GM18499 (cell line): ENCODE data around the gene FAT2.

Experiments used
- ATAC-seq: cut with Tn5 transposase; IDR thresholded peaks from one replicate; pipeline ENCODE4 v1.9.1; 2021; ENCODE audit warnings: moderate number of reproducible peaks; ENCODE audit not compliant: insufficient read depth, unreplicated experiment

The FAT2 gene

GRCh38 chr5:151557951-151558350 is 33.2 kb downstream of the FAT2 start:
- ATAC-seq, result no peak

DNA sequence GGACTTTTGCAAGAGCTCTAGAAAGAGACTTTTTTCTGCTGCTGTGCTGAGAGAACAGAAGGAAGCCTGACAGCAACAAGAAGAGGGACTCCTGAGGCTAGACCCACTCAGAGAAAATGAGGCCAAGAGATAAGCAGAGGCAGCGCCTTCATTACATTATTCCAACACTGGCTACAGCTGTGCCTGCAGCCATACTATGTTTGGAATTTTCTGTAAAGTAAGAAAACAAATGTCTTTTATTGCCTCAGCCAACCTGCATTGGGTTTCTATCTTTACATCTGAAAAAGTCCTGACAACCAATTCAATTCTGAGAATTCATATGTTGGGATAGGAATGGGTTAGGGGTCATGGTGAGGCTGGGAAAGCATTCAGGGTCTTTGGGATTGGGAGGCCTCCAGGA is 33.7 kb downstream of the FAT2 start:
- ATAC-seq, result no peak

GRCh38 chr5:151556806-151557205 is 34.3 kb downstream of the FAT2 start:
- no peak for ATAC-seq

DNA sequence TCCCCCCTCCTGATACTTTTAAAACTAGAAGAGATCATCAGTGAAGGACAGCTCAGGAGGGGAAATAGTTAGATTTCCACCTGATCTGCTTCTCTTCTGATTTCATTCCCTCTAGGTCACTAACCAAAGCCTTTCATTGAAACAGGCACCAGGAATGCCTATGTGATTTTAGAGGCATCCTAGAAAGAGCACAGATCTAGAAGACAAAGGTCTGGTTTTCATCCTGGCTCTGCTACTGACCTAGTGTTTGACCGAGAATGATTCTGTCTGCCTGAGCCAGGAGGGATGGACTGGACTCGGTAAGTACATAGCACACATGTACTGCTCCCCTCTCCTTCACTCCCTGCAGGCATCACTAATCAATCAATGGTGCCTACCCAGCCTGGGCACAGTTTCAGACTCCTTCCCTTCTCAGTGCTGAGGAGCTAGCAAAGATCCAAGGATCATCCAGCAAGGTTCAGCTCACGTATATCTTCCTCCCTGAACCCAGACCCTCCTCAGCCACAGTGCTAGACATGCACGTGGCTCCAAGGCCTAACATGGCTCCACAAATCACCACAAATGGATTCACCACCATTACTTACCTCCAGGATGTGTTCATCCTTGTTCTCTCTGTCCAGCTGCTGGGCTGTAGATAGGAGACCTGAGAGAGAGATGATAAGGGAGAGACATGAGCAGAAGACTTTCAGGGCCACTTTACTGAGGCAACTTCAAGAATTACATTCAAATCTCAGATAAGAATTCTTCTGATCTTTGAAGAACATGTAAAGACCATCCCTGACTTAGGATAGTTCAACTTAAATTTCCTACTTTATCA is 35.2 kb downstream of the FAT2 start:
- ATAC-seq, result no peak

- no peak for ATAC-seq
Measured at GRCh38 chr5:151553695-151554094, 37.4 kb downstream of the FAT2 start.

GRCh38 chr5:151553130-151553670 is 37.9 kb downstream of the FAT2 start:
- no peak for ATAC-seq

GRCh38 chr5:151551985-151552384 is 39.1 kb downstream of the FAT2 start:
- no peak for ATAC-seq

GRCh38 chr5:151550146-151550545 is 41.0 kb downstream of the FAT2 start:
- no peak for ATAC-seq

- no peak for ATAC-seq
Measured at GRCh38 chr5:151549713-151550112, 41.4 kb downstream of the FAT2 start.

DNA sequence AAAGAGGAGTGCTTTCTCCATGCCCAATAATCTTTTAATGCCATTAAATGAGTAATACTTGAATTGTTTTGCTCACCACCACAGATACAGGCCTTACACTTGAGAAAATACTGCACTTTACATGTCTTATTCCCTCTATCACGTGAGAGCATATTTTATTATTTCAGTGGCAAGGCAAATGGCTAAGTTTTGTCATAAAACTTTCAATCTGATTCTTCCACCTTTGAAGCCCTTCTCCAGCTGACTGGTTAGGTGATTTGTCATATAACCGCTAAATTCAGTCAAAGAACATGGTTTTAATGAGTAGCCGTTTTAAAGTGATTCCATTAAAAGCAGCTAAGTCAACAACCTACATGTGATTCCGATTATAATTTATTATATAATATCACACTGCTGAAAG is 43.8 kb downstream of the FAT2 start:
- no peak for ATAC-seq

GRCh38 chr5:151541571-151541970 is 49.6 kb downstream of the FAT2 start:
- ATAC-seq, result no peak
